GM23338 (cell line): ENCODE results near the gene TPM3. TPM values are rescaled to one million over a fixed set of nuclear protein-coding genes. Genes with fewer than 3 reads are reported as not detected.

Experiments used
- ATAC-seq: fragments of 200-7000 bp; cut with Tn5 transposase; 3 replicates; pipeline ENCODE4 v1.9.1; 2020
- DNase-seq: peaks from one replicate; pipeline ENCODE4 v3.0.0-alpha.2; 2015; ENCODE audit warnings: low spot score
- H2AFZ ChIP-seq: fragments of 200-600 bp; sonication (generic); 2 replicates; pipeline ENCODE4 v1.8.0; 2016; ENCODE audit warnings: antibody characterized with exemption, mild to moderate bottlenecking, moderate library complexity
- H3F3A ChIP-seq: fragments of 200-600 bp; sonication (generic); replicated peaks from 2 replicates; pipeline ENCODE4 v1.8.0; 2017; ENCODE audit warnings: antibody characterized with exemption, mixed run types, low read depth
- H3K27ac ChIP-seq: fragments of 200-600 bp; sonication (generic); 2 replicates; pipeline ENCODE4 v1.6.1; 2016; ENCODE audit warnings: low read depth
- H3K27me3 ChIP-seq: fragments of 200-600 bp; sonication (generic); 2 replicates; pipeline ENCODE4 v1.8.0; 2016; ENCODE audit warnings: mild to moderate bottlenecking, mixed run types, moderate library complexity; ENCODE audit not compliant: insufficient read depth
- H3K36me3 ChIP-seq: fragments of 200-600 bp; sonication (generic); 2 replicates; pipeline ENCODE4 v1.8.0; 2016; ENCODE audit warnings: mild to moderate bottlenecking; ENCODE audit not compliant: insufficient read depth
- H3K4me1 ChIP-seq: fragments of 200-600 bp; sonication (generic); 2 replicates; pipeline ENCODE4 v1.8.0; 2016; ENCODE audit warnings: mild to moderate bottlenecking, moderate library complexity; ENCODE audit not compliant: insufficient read depth
- H3K4me2 ChIP-seq: fragments of 200-600 bp; sonication (generic); 2 replicates; pipeline ENCODE4 v1.7.1; 2017; ENCODE audit warnings: mixed run types
- H3K4me3 ChIP-seq: fragments of 200-600 bp; sonication (generic); 2 replicates; pipeline ENCODE4 v1.6.1; 2016; ENCODE audit warnings: mixed run types
- H3K79me2 ChIP-seq: fragments of 200-600 bp; sonication (generic); replicated peaks from 2 replicates; pipeline ENCODE4 v1.8.0; 2017; ENCODE audit warnings: mild to moderate bottlenecking; ENCODE audit not compliant: insufficient read depth
- H3K9me2 ChIP-seq: fragments of 200-600 bp; sonication (generic); 2 replicates; pipeline ENCODE4 v1.8.0; 2017; ENCODE audit not compliant: insufficient read depth
- H4K20me1 ChIP-seq: fragments of 200-600 bp; sonication (generic); replicated peaks from 2 replicates; pipeline ENCODE4 v1.8.0; 2017; ENCODE audit warnings: mild to moderate bottlenecking; ENCODE audit not compliant: insufficient read depth
- H3K27ac Mint-ChIP-seq: 2 replicates; pipeline ENCODE4 v1.8.0; 2020; ENCODE audit warnings: inconsistent platforms, mild to moderate bottlenecking, moderate library complexity, mixed read lengths
- H3K27me3 Mint-ChIP-seq: 3 replicates; pipeline ENCODE4 v1.8.0; 2022; ENCODE audit warnings: low read depth, mild to moderate bottlenecking, moderate library complexity, mixed read lengths, inconsistent platforms; ENCODE audit not compliant: insufficient read depth, poor library complexity
- H3K36me3 Mint-ChIP-seq: 3 replicates; pipeline ENCODE4 v1.8.0; 2021; ENCODE audit warnings: low read depth, mild to moderate bottlenecking, inconsistent platforms, moderate library complexity, mixed read lengths
- H3K4me1 Mint-ChIP-seq: 3 replicates; pipeline ENCODE4 v1.8.0; 2020; ENCODE audit warnings: mild to moderate bottlenecking, inconsistent platforms, mixed read lengths
- H3K4me3 Mint-ChIP-seq: 3 replicates; pipeline ENCODE4 v1.8.0; 2021; ENCODE audit warnings: moderate library complexity, mild to moderate bottlenecking, inconsistent platforms, mixed read lengths
- H3K9me3 Mint-ChIP-seq: 3 replicates; pipeline ENCODE4 v1.8.0; 2020; ENCODE audit warnings: moderate library complexity, mild to moderate bottlenecking, inconsistent platforms, mixed read lengths
- CREB1 ChIP-seq: fragments of 250-450 bp; sonication (Bioruptor Pico); IDR thresholded peaks from 2 replicates; pipeline ENCODE4 v1.5.0; 2020; ENCODE audit warnings: low read depth, mild to moderate bottlenecking, moderate library complexity
- EZH2phosphoT487 ChIP-seq: fragments of 200-600 bp; sonication (generic); IDR thresholded peaks from one replicate; pipeline ENCODE4 v1.8.1; 2018; ENCODE audit warnings: antibody characterized with exemption; ENCODE audit not compliant: unreplicated experiment
- JUNB ChIP-seq: IDR thresholded peaks from one replicate; pipeline ENCODE4 v1.6.1; 2016; ENCODE audit warnings: antibody characterized with exemption; ENCODE audit not compliant: unreplicated experiment
- NANOG ChIP-seq: IDR thresholded peaks from 2 replicates; pipeline ENCODE4 v1.6.1; 2016; ENCODE audit warnings: antibody characterized with exemption, borderline replicate concordance
- POLR2AphosphoS5 ChIP-seq: IDR thresholded peaks from 2 replicates; pipeline ENCODE4 v1.6.1; 2016; ENCODE audit warnings: antibody characterized with exemption, low read depth
- STAT1 ChIP-seq: IDR thresholded peaks from one replicate; pipeline ENCODE4 v1.6.1; 2016; ENCODE audit warnings: antibody characterized with exemption; ENCODE audit not compliant: unreplicated experiment
- ZNF331 ChIP-seq: fragments of 250-450 bp; sonication (Bioruptor Pico); IDR thresholded peaks from 2 replicates; pipeline ENCODE4 v1.5.0; 2020; ENCODE audit warnings: low read depth, mild to moderate bottlenecking, moderate library complexity
- polyA plus RNA-seq: library from polyadenylated mRNA; unstranded; fragments of >200 nt; fragmentation: Nextera tagmentation; extraction: Ambion mirVana; gene quantifications from 2 replicates; pipeline ENCODE4 v1.2.1, GENCODE V29; 2016
- total RNA-seq: library from RNA; depleted of rRNA; stranded (reverse); fragments of >200 nt; shearing (Covaris generic); gene quantifications from 2 replicates; pipeline ENCODE4 v1.2.3, GENCODE V29; 2014
- TF ChIP-seq, protein P1 (sequence below), 2 experiments: fragments of 200-600 bp in 1 of 2; sonication (generic) in 1 of 2; conservative IDR thresholded peaks; 2 replicates each; pipeline versions ENCODE4 v1.5.1 to v1.6.1; 2016 to 2017; ENCODE audit warnings: antibody characterized with exemption in 2 of 2, low read depth in 2 of 2, mild to moderate bottlenecking in 2 of 2, moderate library complexity in 1 of 2
- TF ChIP-seq, protein P2 (sequence below): IDR thresholded peaks from 2 replicates; pipeline ENCODE4 v1.6.1; 2016; ENCODE audit warnings: antibody characterized with exemption
- TF ChIP-seq, protein P3 (sequence below): fragments of 250-450 bp; sonication (Bioruptor Pico); IDR thresholded peaks from 2 replicates; pipeline ENCODE4 v1.5.0; 2020; ENCODE audit warnings: mild to moderate bottlenecking, moderate library complexity

TPM3 gene
- total and polyA plus RNA-seq, 2 experiments from 2014 or later: 544 to 747 TPM

DNA sequence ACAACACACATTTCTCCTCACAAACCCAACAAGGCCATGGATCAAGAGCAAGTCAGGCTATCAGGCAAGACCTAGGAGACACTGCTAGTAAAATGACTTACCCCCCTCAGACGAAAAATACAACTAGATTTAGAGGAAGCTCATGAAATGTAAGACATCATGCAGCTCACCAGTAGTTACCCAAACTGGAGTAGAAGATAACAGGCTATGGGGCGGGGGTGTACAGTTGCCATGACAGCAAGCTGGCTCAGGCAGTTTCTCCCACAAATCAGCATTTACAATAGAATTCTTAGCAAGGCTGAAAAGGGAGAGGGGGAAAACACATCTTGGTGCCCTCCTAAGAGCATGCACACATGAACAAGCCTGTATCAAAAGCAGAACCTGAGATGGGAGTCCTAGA is 13.9 kb downstream of the TPM3 start:
- Mint-ChIP-seq H3K36me3 (peaks cover 74% of the 10 kb centered on the region), H3K27me3 (peaks cover 10% of the 10 kb centered on the region), H3K27ac (peak overlapping the region; percentile 6; the same call in 1 of the 2 replicates), H3K9me3 (peaks cover 4% of the 10 kb centered on the region; the same call in 1 of the 3 replicates), H3K4me1 (peaks cover 47% of the 10 kb centered on the region), H3K4me3 (no peak overlapping the region)
- H3K4me1 ChIP-seq: peaks cover 44% of the 10 kb centered on the region
- 0 out of 2 replicates have a peak overlapping the region, but pooled peaks have one; percentile 85 for H3K4me2 ChIP-seq
- no peak overlapping the region for H3K4me3 ChIP-seq
- H2AFZ ChIP-seq: no peak overlapping the region
- H3K27ac ChIP-seq: peak overlapping the region; percentile 86; the same call in 1 of the 2 replicates
- H3K36me3 ChIP-seq: peaks cover 18% of the 10 kb centered on the region; the same call in 1 of the 2 replicates
- H3F3A ChIP-seq: peaks cover 5% of the 10 kb centered on the region
- no peaks in the 10 kb centered on the region for H3K9me2 ChIP-seq
- H3K79me2 ChIP-seq: peaks cover 97% of the 10 kb centered on the region
- peaks cover 80% of the 10 kb centered on the region for H4K20me1 ChIP-seq
- DNase-seq (no peak), ATAC-seq (no peak)
- no peaks in the 10 kb centered on the region for H3K27me3 ChIP-seq
- no peak for TF ChIP-seq JUNB
- no peak for TF ChIP-seq ZNF331 (CRISPR knock-in tag)
- TF ChIP-seq, protein P1, sequence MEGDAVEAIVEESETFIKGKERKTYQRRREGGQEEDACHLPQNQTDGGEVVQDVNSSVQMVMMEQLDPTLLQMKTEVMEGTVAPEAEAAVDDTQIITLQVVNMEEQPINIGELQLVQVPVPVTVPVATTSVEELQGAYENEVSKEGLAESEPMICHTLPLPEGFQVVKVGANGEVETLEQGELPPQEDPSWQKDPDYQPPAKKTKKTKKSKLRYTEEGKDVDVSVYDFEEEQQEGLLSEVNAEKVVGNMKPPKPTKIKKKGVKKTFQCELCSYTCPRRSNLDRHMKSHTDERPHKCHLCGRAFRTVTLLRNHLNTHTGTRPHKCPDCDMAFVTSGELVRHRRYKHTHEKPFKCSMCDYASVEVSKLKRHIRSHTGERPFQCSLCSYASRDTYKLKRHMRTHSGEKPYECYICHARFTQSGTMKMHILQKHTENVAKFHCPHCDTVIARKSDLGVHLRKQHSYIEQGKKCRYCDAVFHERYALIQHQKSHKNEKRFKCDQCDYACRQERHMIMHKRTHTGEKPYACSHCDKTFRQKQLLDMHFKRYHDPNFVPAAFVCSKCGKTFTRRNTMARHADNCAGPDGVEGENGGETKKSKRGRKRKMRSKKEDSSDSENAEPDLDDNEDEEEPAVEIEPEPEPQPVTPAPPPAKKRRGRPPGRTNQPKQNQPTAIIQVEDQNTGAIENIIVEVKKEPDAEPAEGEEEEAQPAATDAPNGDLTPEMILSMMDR (conservative IDR thresholded peaks at IDR 0.05; ENCODE audit: low read depth in 2 of 2): no peak
- no peak for TF ChIP-seq CREB1 (CRISPR knock-in tag)
- TF ChIP-seq POLR2AphosphoS5: no peak
- TF ChIP-seq, protein P2, sequence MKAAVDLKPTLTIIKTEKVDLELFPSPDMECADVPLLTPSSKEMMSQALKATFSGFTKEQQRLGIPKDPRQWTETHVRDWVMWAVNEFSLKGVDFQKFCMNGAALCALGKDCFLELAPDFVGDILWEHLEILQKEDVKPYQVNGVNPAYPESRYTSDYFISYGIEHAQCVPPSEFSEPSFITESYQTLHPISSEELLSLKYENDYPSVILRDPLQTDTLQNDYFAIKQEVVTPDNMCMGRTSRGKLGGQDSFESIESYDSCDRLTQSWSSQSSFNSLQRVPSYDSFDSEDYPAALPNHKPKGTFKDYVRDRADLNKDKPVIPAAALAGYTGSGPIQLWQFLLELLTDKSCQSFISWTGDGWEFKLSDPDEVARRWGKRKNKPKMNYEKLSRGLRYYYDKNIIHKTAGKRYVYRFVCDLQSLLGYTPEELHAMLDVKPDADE: no peak
- TF ChIP-seq, protein P3, sequence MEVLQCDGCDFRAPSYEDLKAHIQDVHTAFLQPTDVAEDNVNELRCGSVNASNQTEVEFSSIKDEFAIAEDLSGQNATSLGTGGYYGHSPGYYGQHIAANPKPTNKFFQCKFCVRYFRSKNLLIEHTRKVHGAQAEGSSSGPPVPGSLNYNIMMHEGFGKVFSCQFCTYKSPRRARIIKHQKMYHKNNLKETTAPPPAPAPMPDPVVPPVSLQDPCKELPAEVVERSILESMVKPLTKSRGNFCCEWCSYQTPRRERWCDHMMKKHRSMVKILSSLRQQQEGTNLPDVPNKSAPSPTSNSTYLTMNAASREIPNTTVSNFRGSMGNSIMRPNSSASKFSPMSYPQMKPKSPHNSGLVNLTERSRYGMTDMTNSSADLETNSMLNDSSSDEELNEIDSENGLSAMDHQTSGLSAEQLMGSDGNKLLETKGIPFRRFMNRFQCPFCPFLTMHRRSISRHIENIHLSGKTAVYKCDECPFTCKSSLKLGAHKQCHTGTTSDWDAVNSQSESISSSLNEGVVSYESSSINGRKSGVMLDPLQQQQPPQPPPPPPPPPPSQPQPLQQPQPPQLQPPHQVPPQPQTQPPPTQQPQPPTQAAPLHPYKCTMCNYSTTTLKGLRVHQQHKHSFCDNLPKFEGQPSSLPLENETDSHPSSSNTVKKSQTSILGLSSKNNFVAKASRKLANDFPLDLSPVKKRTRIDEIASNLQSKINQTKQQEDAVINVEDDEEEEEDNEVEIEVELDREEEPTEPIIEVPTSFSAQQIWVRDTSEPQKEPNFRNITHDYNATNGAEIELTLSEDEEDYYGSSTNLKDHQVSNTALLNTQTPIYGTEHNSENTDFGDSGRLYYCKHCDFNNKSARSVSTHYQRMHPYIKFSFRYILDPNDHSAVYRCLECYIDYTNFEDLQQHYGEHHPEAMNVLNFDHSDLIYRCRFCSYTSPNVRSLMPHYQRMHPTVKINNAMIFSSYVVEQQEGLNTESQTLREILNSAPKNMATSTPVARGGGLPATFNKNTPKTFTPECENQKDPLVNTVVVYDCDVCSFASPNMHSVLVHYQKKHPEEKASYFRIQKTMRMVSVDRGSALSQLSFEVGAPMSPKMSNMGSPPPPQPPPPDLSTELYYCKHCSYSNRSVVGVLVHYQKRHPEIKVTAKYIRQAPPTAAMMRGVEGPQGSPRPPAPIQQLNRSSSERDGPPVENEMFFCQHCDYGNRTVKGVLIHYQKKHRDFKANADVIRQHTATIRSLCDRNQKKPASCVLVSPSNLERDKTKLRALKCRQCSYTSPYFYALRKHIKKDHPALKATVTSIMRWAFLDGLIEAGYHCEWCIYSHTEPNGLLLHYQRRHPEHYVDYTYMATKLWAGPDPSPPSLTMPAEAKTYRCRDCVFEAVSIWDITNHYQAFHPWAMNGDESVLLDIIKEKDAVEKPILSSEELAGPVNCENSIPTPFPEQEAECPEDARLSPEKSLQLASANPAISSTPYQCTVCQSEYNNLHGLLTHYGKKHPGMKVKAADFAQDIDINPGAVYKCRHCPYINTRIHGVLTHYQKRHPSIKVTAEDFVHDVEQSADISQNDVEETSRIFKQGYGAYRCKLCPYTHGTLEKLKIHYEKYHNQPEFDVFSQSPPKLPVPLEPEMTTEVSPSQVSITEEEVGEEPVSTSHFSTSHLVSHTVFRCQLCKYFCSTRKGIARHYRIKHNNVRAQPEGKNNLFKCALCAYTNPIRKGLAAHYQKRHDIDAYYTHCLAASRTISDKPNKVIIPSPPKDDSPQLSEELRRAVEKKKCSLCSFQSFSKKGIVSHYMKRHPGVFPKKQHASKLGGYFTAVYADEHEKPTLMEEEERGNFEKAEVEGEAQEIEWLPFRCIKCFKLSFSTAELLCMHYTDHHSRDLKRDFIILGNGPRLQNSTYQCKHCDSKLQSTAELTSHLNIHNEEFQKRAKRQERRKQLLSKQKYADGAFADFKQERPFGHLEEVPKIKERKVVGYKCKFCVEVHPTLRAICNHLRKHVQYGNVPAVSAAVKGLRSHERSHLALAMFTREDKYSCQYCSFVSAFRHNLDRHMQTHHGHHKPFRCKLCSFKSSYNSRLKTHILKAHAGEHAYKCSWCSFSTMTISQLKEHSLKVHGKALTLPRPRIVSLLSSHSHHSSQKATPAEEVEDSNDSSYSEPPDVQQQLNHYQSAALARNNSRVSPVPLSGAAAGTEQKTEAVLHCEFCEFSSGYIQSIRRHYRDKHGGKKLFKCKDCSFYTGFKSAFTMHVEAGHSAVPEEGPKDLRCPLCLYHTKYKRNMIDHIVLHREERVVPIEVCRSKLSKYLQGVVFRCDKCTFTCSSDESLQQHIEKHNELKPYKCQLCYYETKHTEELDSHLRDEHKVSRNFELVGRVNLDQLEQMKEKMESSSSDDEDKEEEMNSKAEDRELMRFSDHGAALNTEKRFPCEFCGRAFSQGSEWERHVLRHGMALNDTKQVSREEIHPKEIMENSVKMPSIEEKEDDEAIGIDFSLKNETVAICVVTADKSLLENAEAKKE (CRISPR knock-in tag): no peak
- no peak for TF ChIP-seq NANOG
- no peak for TF ChIP-seq EZH2phosphoT487
- no peak for TF ChIP-seq STAT1
